Stomach smooth muscle (tissue), 2 donors: ENCODE results near the gene TCF12.

Experiments
- H3K27ac ChIP-seq: one replicate; pipeline ENCODE4 v1.7.0; 2013; ENCODE audit warnings: mild to moderate bottlenecking, low read length, inconsistent platforms
- H3K27me3 ChIP-seq, 2 donors: one replicate each; pipeline ENCODE4 v1.7.0; 2013; ENCODE audit warnings: low read length in 2 of 2; ENCODE audit not compliant: insufficient read depth in 2 of 2, control insufficient read depth in 1 of 2
- H3K36me3 ChIP-seq, 2 donors: one replicate each; pipeline ENCODE4 v1.7.0; 2013; ENCODE audit warnings: low read length in 2 of 2; ENCODE audit not compliant: control insufficient read depth in 2 of 2, insufficient read depth in 2 of 2
- H3K4me1 ChIP-seq: one replicate; pipeline ENCODE4 v1.7.0; 2013; ENCODE audit warnings: low read length; ENCODE audit not compliant: control insufficient read depth, insufficient read depth
- H3K4me3 ChIP-seq, 2 donors: one replicate each; pipeline ENCODE4 v1.7.0; 2013; ENCODE audit warnings: low read length in 2 of 2
- H3K9ac ChIP-seq, 2 donors: one replicate each; pipeline ENCODE4 v1.7.0; 2013; ENCODE audit warnings: low read length in 2 of 2, mild to moderate bottlenecking in 1 of 2
- H3K9me3 ChIP-seq, 2 donors: one replicate each; pipeline ENCODE4 v1.7.0; 2013; ENCODE audit warnings: low read length in 2 of 2; ENCODE audit not compliant: control insufficient read depth in 2 of 2
- donor health status: healthy.
- donor health status: Pancreatic carcinoma.

TCF12 gene

GRCh38 chr15:56963126-56963525 lies 44.7 kb downstream of the TCF12 start:
- no peaks in the 10 kb centered on the region for H3K4me1 ChIP-seq
- no peak overlapping the region for H3K27ac ChIP-seq

GRCh38 chr15:56963710-56964109 lies 45.3 kb downstream of the TCF12 start:
- Histone ChIP-seq H3K27ac (no peak overlapping the region), H3K9me3 (no peaks in the 10 kb centered on the region), H3K4me3 (no peak overlapping the region), H3K9ac (no peak overlapping the region), H3K36me3 (no peaks in the 10 kb centered on the region), H3K4me1 (no peaks in the 10 kb centered on the region), H3K27me3 (no peaks in the 10 kb centered on the region)

More at GRCh38 chr15:56963126-56963525, 44.7 kb downstream of the TCF12 start:
- H3K4me3 ChIP-seq, result no peak overlapping the region
- no peak overlapping the region for H3K9ac ChIP-seq
- H3K9me3 ChIP-seq, result no peaks in the 10 kb centered on the region
- H3K27me3 ChIP-seq, result no peaks in the 10 kb centered on the region
- no peaks in the 10 kb centered on the region for H3K36me3 ChIP-seq

GRCh38 chr15:56964182-56964581 lies 45.7 kb downstream of the TCF12 start:
- Histone ChIP-seq H3K36me3 (no peaks in the 10 kb centered on the region), H3K27me3 (no peaks in the 10 kb centered on the region), H3K4me3 (no peak overlapping the region), H3K4me1 (no peaks in the 10 kb centered on the region), H3K27ac (no peak overlapping the region), H3K9me3 (no peaks in the 10 kb centered on the region), H3K9ac (no peak overlapping the region)

- H3K9ac ChIP-seq, result no peak overlapping the region
- no peak overlapping the region for H3K4me3 ChIP-seq
- no peaks in the 10 kb centered on the region for H3K9me3 ChIP-seq
- no peak overlapping the region for H3K27ac ChIP-seq
- no peaks in the 10 kb centered on the region for H3K4me1 ChIP-seq
- no peaks in the 10 kb centered on the region for H3K27me3 ChIP-seq
- H3K36me3 ChIP-seq, result no peaks in the 10 kb centered on the region
These were observed 47.0 kb downstream of the TCF12 start for GRCh38 chr15:56965231-56966013.

- no peaks in the 10 kb centered on the region for H3K4me1 ChIP-seq
- no peak overlapping the region for H3K4me3 ChIP-seq
- H3K9me3 ChIP-seq, result no peaks in the 10 kb centered on the region
- no peak overlapping the region for H3K27ac ChIP-seq
- no peak overlapping the region for H3K9ac ChIP-seq
- no peaks in the 10 kb centered on the region for H3K36me3 ChIP-seq
- H3K27me3 ChIP-seq, result no peaks in the 10 kb centered on the region
These were observed 48.9 kb downstream of the TCF12 start for GRCh38 chr15:56967336-56967735.

- H3K27me3 ChIP-seq, result no peaks in the 10 kb centered on the region
- no peaks in the 10 kb centered on the region for H3K36me3 ChIP-seq
- no peak overlapping the region for H3K4me3 ChIP-seq
- H3K4me1 ChIP-seq, result no peaks in the 10 kb centered on the region
- no peak overlapping the region for H3K9ac ChIP-seq
- no peaks in the 10 kb centered on the region for H3K9me3 ChIP-seq
- H3K27ac ChIP-seq, result no peak overlapping the region
These were observed 49.8 kb downstream of the TCF12 start for GRCh38 chr15:56968256-56968655.

- no peaks in the 10 kb centered on the region for H3K36me3 ChIP-seq
- H3K27me3 ChIP-seq, result no peaks in the 10 kb centered on the region
- no peaks in the 10 kb centered on the region for H3K4me1 ChIP-seq
- H3K4me3 ChIP-seq, result no peak overlapping the region
- H3K27ac ChIP-seq, result no peak overlapping the region
- no peak overlapping the region for H3K9ac ChIP-seq
- H3K9me3 ChIP-seq, result no peaks in the 10 kb centered on the region
These were observed 50.4 kb downstream of the TCF12 start for GRCh38 chr15:56968821-56969220.

GRCh38 chr15:56969265-56969895 lies 50.9 kb downstream of the TCF12 start:
- Histone ChIP-seq H3K27ac (no peak overlapping the region), H3K9ac (no peak overlapping the region), H3K36me3 (no peaks in the 10 kb centered on the region), H3K9me3 (no peaks in the 10 kb centered on the region), H3K4me3 (no peak overlapping the region), H3K4me1 (no peaks in the 10 kb centered on the region), H3K27me3 (no peaks in the 10 kb centered on the region)

GRCh38 chr15:56971571-56971970 lies 53.1 kb downstream of the TCF12 start:
- H3K9me3 ChIP-seq, result no peaks in the 10 kb centered on the region
- no peak overlapping the region for H3K27ac ChIP-seq
- no peak overlapping the region for H3K4me3 ChIP-seq
- H3K36me3 ChIP-seq, result no peaks in the 10 kb centered on the region
- no peaks in the 10 kb centered on the region for H3K27me3 ChIP-seq
- H3K9ac ChIP-seq, result no peak overlapping the region
- no peaks in the 10 kb centered on the region for H3K4me1 ChIP-seq

GRCh38 chr15:56972016-56972415 lies 53.6 kb downstream of the TCF12 start:
- H3K27me3 ChIP-seq, result no peaks in the 10 kb centered on the region
- H3K36me3 ChIP-seq, result no peaks in the 10 kb centered on the region
- no peak overlapping the region for H3K27ac ChIP-seq
- no peaks in the 10 kb centered on the region for H3K9me3 ChIP-seq
- H3K4me1 ChIP-seq, result no peaks in the 10 kb centered on the region
- no peak overlapping the region for H3K4me3 ChIP-seq
- no peak overlapping the region for H3K9ac ChIP-seq

- no peaks in the 10 kb centered on the region for H3K9me3 ChIP-seq
- no peaks in the 10 kb centered on the region for H3K27me3 ChIP-seq
- no peak overlapping the region for H3K9ac ChIP-seq
- no peaks in the 10 kb centered on the region for H3K4me1 ChIP-seq
- H3K36me3 ChIP-seq, result no peaks in the 10 kb centered on the region
- H3K4me3 ChIP-seq, result no peak overlapping the region
- no peak overlapping the region for H3K27ac ChIP-seq
These were observed 54.0 kb downstream of the TCF12 start for GRCh38 chr15:56972426-56972825.
